SK-N-MC (cell line): Measurements from ENCODE around the gene SMC5.
"Not testable (repeated sequence)": the region's sequence is repeated elsewhere in the genome, so short reads cannot be mapped to it uniquely, and the experiment has no call there.

ENCODE experiments used
- DNase-seq: peaks from one replicate; pipeline ENCODE4 v3.0.0-alpha.2; 2011; ENCODE audit warnings: low read depth, low spot score
- H3K27ac ChIP-seq: fragments of 200-600 bp; sonication (generic); 2 replicates; pipeline ENCODE4 v1.5.1; 2016; ENCODE audit warnings: mixed run types
- H3K36me3 ChIP-seq: fragments of 200-600 bp; sonication (generic); 2 replicates; pipeline ENCODE4 v1.6.1; 2017; ENCODE audit warnings: antibody characterized with exemption, low read length, mixed read lengths; ENCODE audit not compliant: insufficient read depth
- H3K4me3 ChIP-seq: fragments of 200-600 bp; sonication (generic); 2 replicates; pipeline ENCODE4 v1.5.1; 2016
- H3K9ac ChIP-seq: fragments of 200-600 bp; sonication (generic); 2 replicates; pipeline ENCODE4 v1.8.0; 2017; ENCODE audit warnings: mixed run types, mixed read lengths; ENCODE audit not compliant: insufficient read length
- H3K9me3 ChIP-seq: fragments of 200-600 bp; sonication (generic); 2 replicates; pipeline ENCODE4 v1.6.1; 2017; ENCODE audit warnings: low read depth, mild to moderate bottlenecking, antibody characterized with exemption, low read length, moderate library complexity, mixed read lengths
- EZH2 ChIP-seq: fragments of 200-600 bp; sonication (generic); IDR thresholded peaks from one replicate; pipeline ENCODE4 v1.6.1; 2017; ENCODE audit warnings: antibody characterized with exemption
- FOXP2 ChIP-seq: optimal IDR thresholded peaks from 2 replicates; pipeline ENCODE3; 2011; ENCODE audit warnings: mild to moderate bottlenecking, moderate library complexity; ENCODE audit not compliant: insufficient read depth; ENCODE audit errors: extremely low read length, control extremely low read depth
- POLR2AphosphoS5 ChIP-seq: IDR thresholded peaks from 2 replicates; pipeline ENCODE4 v1.6.1; 2012; ENCODE audit warnings: mild to moderate bottlenecking, low read depth, low read length, borderline replicate concordance

Gene SMC5

GRCh38 chr9:70232476-70232875 lies 26.3 kb upstream of the SMC5 start:
- no peak for DNase-seq
- H3K27ac ChIP-seq = no peak overlapping the region
- no peak overlapping the region for H3K4me3 ChIP-seq
- no peaks in the 10 kb centered on the region for H3K9me3 ChIP-seq
- H3K36me3 ChIP-seq = no peaks in the 10 kb centered on the region
- H3K9ac ChIP-seq = no peak overlapping the region
- TF ChIP-seq FOXP2 (no peak), EZH2 (no peak), POLR2AphosphoS5 (no peak)

GRCh38 chr9:70234208-70234607 lies 24.6 kb upstream of the SMC5 start:
- not testable (repeated sequence) for H3K27ac ChIP-seq, DNase-seq, H3K4me3 ChIP-seq, H3K36me3 ChIP-seq, H3K9me3 ChIP-seq, H3K9ac ChIP-seq

- not testable (repeated sequence) for DNase-seq, H3K27ac ChIP-seq, H3K36me3 ChIP-seq, H3K9me3 ChIP-seq, H3K9ac ChIP-seq, H3K4me3 ChIP-seq
Observed at GRCh38 chr9:70245952-70246351, 12.8 kb upstream of the SMC5 start.

- DNase-seq = no peak
- Histone ChIP-seq H3K9me3 (no peaks in the 10 kb centered on the region), H3K36me3 (no peaks in the 10 kb centered on the region), H3K9ac (no peak overlapping the region), H3K4me3 (no peak overlapping the region), H3K27ac (no peak overlapping the region)
- no peak for TF ChIP-seq EZH2
- no peak for TF ChIP-seq POLR2AphosphoS5
- no peak for TF ChIP-seq FOXP2
Observed at GRCh38 chr9:70250221-70250620, 8.6 kb upstream of the SMC5 start.

GRCh38 chr9:70255486-70255885 lies 3.3 kb upstream of the SMC5 start:
- no peak overlapping the region for H3K9ac ChIP-seq
- TF ChIP-seq POLR2AphosphoS5 (no peak), EZH2 (no peak), FOXP2 (no peak)
- no peak overlapping the region for H3K4me3 ChIP-seq
- H3K27ac ChIP-seq = no peak overlapping the region
- no peaks in the 10 kb centered on the region for H3K9me3 ChIP-seq
- H3K36me3 ChIP-seq = 0 out of 2 replicates have a peak, but pooled peaks cover 5% of the 10 kb centered on the region
- DNase-seq = no peak

GRCh38 chr9:70256123-70256551 lies 2.6 kb upstream of the SMC5 start:
- Histone ChIP-seq H3K4me3 (no peak overlapping the region), H3K36me3 (peaks cover 11% of the 10 kb centered on the region), H3K27ac (no peak overlapping the region), H3K9ac (no peak overlapping the region), H3K9me3 (no peaks in the 10 kb centered on the region)
- no peak for TF ChIP-seq EZH2
- no peak for TF ChIP-seq POLR2AphosphoS5
- no peak for TF ChIP-seq FOXP2
- DNase-seq = no peak

GRCh38 chr9:70257502-70257901 lies 1.3 kb upstream of the SMC5 start:
- H3K27ac ChIP-seq = no peak overlapping the region; the same call in 1 of the 2 replicates
- H3K9ac ChIP-seq = peak overlapping the region; percentile 98
- no peak for DNase-seq
- TF ChIP-seq FOXP2 (no peak), POLR2AphosphoS5 (no peak), EZH2 (no peak)
- no peaks in the 10 kb centered on the region for H3K9me3 ChIP-seq
- H3K4me3 ChIP-seq = peak overlapping the region; percentile 98
- H3K36me3 ChIP-seq = peaks cover 24% of the 10 kb centered on the region

GRCh38 chr9:70257991-70258691 lies 637 bp upstream of the SMC5 start:
- no peaks in the 10 kb centered on the region for H3K9me3 ChIP-seq
- peaks cover 29% of the 10 kb centered on the region for H3K36me3 ChIP-seq
- H3K9ac ChIP-seq = peak overlapping the region; percentile 98
- no peak for DNase-seq
- peak overlapping the region; percentile 88 for H3K27ac ChIP-seq
- H3K4me3 ChIP-seq = peak overlapping the region; percentile 98
- TF ChIP-seq FOXP2 (no peak), EZH2 (no peak), POLR2AphosphoS5 (no peak)

GRCh38 chr9:70259512-70259802 lies 679 bp downstream of the SMC5 start:
- DNase-seq = no peak
- Histone ChIP-seq H3K36me3 (peaks cover 39% of the 10 kb centered on the region), H3K4me3 (peak overlapping the region; percentile 98), H3K27ac (no peak overlapping the region), H3K9ac (peak overlapping the region; percentile 98), H3K9me3 (no peaks in the 10 kb centered on the region)
- TF ChIP-seq POLR2AphosphoS5 = no peak
- no peak for TF ChIP-seq FOXP2
- TF ChIP-seq EZH2 = no peak
